GM12864 (cell line): ENCODE results near the gene ABTB2.

Source experiments
- DNase-seq: peaks from one replicate; pipeline ENCODE4 v3.0.0-alpha.2; 2011; ENCODE audit warnings: low read depth
- H3K4me3 ChIP-seq: 2 replicates; pipeline ENCODE4 v1.5.1; 2011; ENCODE audit warnings: mild to moderate bottlenecking, low read depth, low read length, control low read depth
- CTCF ChIP-seq: IDR thresholded peaks from 2 replicates; pipeline ENCODE4 v1.5.1; 2011; ENCODE audit warnings: low read depth, mild to moderate bottlenecking, moderate library complexity, low read length, control low read depth, inconsistent platforms; ENCODE audit errors: missing control alignments

Gene ABTB2

GRCh38 chr11:34166806-34167740 is 190.7 kb downstream of the ABTB2 start:
- no peak for DNase-seq
- H3K4me3 ChIP-seq = no peak overlapping the region
- TF ChIP-seq CTCF = no peak

DNA sequence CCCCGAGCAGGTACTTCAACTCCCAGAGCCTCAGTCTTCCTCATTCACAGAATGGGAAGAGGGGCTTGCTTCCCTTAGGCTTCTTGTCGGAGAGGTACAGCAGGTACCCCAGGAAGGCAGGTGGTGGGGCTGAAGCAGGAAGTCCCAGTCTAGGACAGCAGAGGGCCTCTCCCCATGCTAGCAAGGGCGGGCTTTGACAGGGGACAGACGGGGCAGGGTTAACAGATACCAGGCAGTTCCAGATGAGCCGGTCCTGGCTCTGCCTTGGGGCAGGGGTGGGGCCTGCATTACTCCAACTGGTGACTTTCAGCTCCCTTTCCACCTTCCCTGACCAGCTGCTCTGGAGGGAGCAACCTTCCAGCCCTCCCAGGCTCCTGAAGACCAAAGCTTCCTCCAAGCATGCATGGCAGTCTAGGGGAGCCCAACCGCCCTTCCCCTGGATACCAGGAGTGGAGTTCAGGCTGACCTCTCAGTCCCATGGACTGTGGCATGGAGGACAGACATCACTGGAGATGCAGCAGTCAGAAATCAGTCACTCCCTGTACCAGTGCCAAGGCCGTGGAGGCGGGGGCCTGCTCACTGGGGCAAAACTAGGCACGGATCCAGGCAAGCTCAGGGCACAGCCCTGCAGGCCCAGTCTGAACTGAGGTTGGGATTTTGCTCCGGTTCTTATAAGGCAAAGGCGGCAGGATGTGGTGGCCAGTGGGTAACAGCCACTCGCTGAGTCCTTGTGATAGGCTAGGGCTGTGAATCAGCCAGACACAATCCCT is 191.8 kb downstream of the ABTB2 start:
- TF ChIP-seq CTCF = peak; percentile 12
- no peak overlapping the region for H3K4me3 ChIP-seq
- no peak for DNase-seq

- no peak for DNase-seq
- H3K4me3 ChIP-seq = no peak overlapping the region
- no peak for TF ChIP-seq CTCF
Observed at GRCh38 chr11:34165121-34165520, 192.7 kb downstream of the ABTB2 start.

DNA sequence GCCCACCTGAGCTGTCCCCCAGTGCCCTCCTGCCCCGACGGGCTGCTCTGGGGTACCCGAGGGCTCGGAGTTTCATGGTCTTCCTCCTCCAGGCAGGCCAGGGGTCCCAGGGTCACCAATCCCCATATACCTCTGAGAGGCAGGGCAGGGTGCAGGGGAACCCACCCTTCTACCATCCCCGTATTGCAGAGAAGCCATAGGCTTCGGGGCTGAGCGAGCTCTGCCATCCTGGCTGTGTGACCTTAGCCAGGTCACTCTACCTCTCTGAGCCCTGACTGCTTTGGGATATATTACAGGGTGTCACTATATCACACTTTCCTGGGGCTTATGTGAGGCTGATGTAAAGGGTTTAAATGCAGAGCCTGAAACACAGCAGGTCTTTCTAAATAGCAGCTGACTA is 195.0 kb downstream of the ABTB2 start:
- no peak overlapping the region for H3K4me3 ChIP-seq
- DNase-seq = no peak
- TF ChIP-seq CTCF = no peak

DNA sequence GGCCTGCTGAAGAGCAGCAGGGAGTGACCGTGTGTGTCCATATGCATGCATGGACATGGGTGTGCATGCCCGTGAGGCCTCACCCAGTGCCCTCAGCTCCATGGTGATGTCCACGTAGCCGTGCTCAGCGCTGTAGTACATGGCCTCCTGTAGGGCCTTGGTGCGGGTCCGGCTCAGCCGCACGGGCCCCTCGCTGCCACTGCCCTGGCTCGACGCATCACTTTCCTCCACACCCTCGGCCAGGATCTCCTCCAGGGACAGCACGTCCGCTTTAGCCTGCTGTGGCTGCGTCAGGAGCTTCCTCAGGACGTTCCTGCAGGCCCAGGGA is 195.4 kb downstream of the ABTB2 start:
- H3K4me3 ChIP-seq = no peak overlapping the region
- TF ChIP-seq CTCF = no peak
- no peak for DNase-seq

DNA sequence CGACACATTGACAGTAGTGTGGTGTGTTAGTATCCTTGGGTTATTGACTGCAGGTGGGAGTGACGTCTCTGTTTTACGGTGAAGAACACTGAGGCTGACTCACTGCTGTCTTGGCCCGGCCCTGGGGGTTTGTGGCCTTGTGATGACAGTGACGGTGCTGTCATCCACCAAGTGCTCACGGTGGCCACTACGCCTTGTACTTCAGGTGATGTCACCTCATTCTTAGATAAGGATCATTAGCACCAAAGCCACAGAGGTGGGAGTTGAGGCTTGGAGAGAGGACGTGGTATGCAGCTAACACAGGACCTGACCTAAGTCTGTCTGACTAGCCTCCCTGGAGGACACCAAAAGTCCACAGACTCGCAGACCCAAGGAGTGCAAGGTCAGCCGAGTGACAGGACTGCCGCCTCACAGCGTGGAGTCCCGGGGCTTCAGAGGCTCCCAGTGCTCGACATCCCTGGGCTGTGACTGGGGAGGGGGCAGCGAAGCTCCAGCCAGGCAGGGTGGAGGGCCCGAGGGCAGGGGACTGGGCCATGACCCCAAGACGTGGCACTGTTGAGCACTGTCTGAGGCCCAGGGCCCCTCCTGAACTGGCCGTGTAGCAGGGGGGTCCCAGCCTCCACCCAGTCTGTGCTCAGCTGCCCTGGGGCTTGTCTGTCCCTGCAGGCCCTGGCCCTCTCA is 195.9 kb downstream of the ABTB2 start:
- DNase-seq = no peak
- TF ChIP-seq CTCF = no peak
- no peak overlapping the region for H3K4me3 ChIP-seq
